GM21367 (cell line): ENCODE measurements around the gene LRRC74A.

Experiments
- ATAC-seq: cut with Tn5 transposase; IDR thresholded peaks from one replicate; pipeline ENCODE4 v1.9.1; 2021; ENCODE audit not compliant: unreplicated experiment

LRRC74A gene

DNA sequence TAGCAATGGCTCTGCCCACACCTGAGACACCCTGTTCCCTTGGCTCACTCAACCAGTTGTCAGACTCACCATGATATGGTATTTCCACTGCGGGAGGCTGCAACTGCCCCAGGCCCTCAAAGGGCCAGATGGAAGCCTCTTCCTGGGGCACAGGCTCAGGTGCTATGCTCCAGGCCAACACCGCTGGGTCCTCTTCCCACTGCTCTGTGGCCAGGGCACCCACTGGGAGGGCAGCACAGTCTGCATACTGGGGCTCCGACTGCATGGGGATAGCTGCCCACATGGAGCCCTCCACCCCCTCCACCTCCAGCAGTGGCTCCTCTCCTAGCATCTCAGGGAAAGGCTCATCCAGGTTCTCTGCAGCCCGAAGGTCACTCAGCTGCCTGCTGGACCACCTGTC is 17.2 kb upstream of the LRRC74A start:
- ATAC-seq = no peak

DNA sequence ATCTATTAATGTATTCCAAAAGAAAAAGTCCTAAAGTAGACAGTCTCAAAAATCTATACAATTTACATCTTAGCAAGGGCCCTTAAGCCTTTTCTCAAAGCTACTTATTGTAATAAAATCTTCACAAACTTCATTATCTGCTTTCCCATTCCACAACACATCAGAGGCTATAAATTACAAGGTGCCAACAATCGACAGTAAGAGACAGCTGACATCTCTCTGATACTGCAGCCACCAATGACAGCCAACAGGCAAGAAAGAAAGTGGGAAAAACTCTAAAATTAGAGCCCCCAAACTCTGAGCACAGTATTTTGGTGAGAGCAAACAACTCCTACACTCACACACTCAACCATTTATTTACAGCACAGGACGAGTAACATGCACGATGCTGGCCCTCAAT is 15.7 kb upstream of the LRRC74A start:
- no peak for ATAC-seq

DNA sequence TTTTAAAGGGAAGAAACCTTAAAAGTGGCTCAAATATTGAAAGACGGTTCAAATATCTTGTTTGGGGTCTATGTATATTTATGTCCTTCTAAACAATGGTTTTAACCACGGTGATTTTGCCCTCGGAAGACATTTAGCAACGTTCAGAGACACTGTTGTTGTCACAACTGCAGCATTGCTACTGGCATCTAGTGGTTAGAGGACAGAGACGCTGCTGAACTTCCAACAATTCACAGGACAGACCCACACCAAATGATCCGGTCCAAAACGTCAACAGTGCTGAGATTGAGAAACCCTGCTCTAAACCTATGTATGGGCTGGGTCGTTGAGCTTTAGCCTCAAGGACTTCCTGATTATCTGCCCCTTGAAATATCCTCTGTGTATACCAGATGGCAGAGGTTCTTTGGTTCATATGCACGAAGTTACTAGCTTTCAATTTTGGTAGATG is 15.2 kb upstream of the LRRC74A start:
- ATAC-seq = no peak

DNA sequence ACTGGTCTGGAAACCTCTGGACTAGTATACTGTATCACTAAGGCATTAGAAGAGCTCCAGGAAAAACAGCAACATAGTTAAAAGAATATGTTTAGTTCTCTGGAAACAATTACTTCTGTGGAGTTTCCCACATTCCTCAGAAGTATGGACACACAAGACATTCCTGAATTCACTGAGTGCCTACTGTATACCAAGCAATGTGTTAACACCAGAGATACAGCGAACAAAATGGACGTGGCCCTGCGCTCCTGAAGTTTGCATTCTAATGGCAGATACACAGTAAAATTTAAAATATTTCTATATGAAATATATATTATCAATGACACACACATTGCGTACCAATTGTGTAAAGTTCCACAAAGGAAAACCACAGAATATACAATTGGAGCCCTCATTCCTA is 14.6 kb upstream of the LRRC74A start:
- no peak for ATAC-seq

- peak; percentile 7 for ATAC-seq
Measured at GRCh38 chr14:76812093-76812421, 14.2 kb upstream of the LRRC74A start.

DNA sequence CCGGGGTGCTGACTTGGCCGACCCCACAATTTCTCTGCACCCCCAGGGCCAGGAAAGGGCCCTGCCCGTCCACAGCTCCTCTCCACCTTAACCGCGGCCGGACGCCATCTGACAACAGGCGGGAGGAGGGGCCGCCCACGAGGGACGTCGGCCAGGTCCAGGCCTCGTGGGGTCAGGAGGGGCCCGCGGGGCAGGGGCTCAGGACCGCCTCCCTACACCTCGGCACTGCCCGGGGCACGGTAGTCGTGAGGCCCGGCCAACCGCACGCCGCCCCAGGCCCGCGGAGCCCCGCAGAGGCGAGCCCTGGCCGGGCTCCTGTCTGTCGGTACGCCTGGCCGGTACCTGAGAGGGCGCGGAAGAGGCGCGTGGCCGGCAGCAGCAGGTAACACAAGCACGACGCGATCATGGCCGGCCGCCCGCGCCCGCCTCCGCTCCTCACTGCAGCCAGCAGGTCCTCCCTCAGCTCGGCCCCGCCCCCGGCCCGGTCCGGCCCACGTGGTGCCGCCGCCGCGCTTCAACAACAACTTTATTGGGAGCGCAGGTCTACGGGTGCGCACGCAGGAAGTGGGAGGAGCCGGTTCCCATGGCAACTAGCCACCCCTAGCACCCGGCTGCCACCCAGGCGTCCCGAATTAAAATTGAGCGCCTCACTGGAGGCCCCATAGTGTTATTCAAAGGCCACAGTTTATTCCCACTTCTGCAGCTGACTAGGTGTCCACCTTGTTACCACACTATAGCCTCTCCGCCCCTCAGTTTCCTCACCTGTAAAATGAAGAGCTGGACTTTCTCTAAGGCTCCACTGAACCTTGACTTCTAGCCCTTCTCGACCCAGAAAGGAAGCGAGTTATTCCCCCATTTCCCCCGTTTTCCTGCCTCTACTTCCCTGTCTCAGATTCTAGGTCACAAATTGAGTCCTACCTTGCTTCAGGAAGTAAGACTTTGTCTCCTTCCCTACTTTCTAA is 13.5 kb upstream of the LRRC74A start, which contains the start of gene ANGEL1:
TSS of gene ANGEL1 (minus strand) at position 461 of the 962 bp plus-strand sequence. CDS start at position 406, 55 bp downstream.
- ATAC-seq = peak; percentile 71

- no peak for ATAC-seq
Measured at GRCh38 chr14:76814726-76815645, 11.2 kb upstream of the LRRC74A start.

DNA sequence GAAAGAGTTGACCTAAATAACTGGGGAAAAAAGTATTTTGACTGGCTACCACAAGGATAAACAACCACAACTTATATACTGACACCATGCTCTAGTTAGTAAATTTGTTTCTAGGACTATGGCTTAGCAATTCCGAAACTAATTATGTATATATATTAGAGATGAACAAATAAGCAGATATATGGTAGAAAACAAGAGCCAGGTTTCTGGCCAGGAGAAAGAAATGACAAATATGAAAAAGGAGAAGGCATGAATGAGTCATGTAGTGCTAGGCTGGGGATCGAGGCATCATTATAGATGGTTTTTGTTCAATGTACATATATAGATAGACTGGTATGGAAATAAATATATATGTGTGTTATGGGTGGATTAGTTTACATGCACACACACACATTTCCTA is 5.5 kb upstream of the LRRC74A start:
- ATAC-seq = no peak

- ATAC-seq = no peak
Measured at GRCh38 chr14:76827696-76828296, 1.6 kb downstream of the LRRC74A start.

DNA sequence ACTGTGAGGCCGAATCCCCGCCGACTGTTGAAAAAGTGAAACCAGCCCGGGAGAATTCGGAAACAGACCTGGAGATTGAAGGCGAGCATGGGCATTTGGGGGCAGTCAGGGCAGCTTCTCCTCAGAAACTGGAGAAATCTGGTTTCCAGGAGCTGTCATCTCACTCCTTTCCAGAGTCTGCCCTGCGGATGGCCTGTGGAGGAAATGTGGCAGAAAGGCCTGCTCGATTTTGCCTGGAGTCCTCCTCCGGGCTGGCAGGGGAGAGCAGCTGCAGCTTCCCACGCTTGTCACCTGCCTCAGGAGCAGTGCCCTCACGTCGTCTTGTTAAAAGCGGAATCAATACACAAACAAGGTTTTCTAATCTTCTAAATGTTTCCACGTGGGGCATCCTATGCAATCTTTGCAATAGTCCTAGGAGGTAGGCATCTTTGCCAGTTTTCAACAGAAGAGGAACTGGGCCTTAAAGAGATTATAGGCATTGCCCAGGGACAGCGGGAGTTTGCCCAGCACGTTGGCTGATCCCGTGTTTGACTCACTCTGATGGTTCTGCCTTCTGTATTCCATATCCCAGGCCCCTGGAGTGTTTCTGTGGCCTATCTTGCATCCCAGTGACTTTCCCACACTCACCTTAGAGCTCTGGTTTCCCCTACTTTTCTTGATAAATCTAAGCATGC is 2.3 kb downstream of the LRRC74A start:
- ATAC-seq = no peak

- no peak for ATAC-seq
Measured at GRCh38 chr14:76829013-76829365, 2.8 kb downstream of the LRRC74A start.

DNA sequence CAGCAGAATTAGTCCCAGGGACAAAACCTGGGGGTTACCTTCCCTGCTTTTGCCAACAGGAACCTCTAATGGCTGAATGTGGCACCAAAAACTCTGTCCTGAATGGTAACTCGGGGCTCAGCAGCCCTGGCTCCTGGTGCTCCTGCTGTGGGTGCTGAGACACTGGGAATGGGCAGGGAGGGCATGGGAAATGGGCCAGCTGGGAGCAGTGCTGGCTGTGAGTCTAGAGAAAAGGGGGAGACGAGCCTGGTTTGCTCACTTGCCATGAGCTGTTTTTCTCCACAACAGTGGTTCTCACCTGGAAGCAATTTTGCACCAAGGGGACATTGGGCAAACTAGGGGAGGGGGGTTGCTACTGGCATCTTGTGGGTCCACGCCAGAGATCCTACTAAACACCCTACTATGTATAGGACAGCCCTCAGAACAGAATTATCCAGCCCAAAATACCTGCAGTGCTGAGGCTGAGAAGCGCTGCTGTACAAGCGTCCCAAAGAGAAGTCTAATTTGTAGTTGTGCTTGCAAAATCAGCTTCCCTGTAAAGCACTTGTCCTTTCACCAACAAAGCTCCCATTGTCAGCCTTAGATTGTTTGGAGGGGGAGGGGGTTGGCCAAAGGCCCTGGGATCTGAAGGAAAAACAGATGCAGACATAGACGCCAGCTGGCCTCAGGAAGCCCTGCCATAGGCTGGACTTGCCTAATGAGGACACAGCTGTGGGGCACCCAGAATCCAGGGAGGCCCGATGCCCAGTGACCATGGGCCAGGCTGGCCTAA is 3.6 kb downstream of the LRRC74A start:
- no peak for ATAC-seq

GRCh38 chr14:76830556-76830955 is 4.3 kb downstream of the LRRC74A start:
- no peak for ATAC-seq

GRCh38 chr14:76832503-76832988 is 6.3 kb downstream of the LRRC74A start:
- ATAC-seq = no peak

DNA sequence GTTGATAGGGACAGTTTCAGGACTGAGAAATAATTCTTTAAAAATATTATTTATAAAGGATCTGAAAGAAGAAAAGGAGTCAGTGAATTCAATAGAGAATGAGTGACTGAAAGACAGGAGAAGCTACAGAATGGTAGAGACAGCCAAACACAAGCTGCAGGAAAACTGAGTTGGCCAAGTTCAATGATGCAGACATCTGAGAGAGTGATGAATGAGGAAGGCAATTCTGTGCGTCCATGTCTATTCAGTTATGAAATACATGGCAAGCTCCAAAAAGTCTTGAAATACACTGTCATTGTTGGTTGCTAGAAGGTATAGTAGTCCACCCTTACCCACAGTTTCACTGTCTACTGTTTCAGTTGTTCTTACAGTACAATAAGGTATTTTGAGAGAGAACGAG is 6.8 kb downstream of the LRRC74A start:
- ATAC-seq = no peak

GRCh38 chr14:76834241-76834661 is 8.0 kb downstream of the LRRC74A start:
- ATAC-seq = no peak

- ATAC-seq = no peak
Measured at GRCh38 chr14:76836029-76836630, 9.9 kb downstream of the LRRC74A start.

DNA sequence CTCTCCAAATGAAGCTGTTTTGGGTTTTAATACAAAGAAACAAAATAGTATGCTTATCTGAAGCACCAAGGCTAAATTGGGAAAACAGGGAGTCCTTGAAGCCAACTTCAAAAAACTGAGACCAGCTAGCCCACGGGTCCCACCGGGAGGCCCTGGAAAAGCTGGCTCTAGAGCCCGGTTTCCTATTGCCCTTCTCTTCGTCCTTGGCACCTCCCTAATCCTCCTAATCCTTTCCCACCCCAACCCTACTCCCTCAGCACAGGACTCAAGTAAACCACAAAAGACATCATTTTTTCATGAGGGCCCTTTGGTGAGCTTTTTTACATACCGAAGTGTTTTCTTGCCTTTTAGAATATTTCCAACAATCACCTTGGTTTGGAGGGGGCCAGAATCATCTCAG is 11.3 kb downstream of the LRRC74A start:
- ATAC-seq = no peak

GRCh38 chr14:76842414-76842813 is 16.2 kb downstream of the LRRC74A start:
- no peak for ATAC-seq
